ENCODE data around the gene KNOP1. TPM values are rescaled to one million over a fixed set of nuclear protein-coding genes. Genes with fewer than 3 reads are reported as not detected.

KNOP1 gene
- polyA plus RNA-seq, 1 donor = 39.1 TPM

Other genes starting within 250 kb of the KNOP1 start
- 69.7 TPM for gene GDE1, start 196.1 kb downstream of the KNOP1 start, polyA plus RNA-seq (ENCODE audit: insufficient read length)
- gene CCP110, start 194.3 kb downstream of the KNOP1 start, polyA plus RNA-seq (ENCODE audit: insufficient read length) = 40.6 TPM
- 68.2 TPM for gene VPS35L, start 162.5 kb downstream of the KNOP1 start, polyA plus RNA-seq (ENCODE audit: insufficient read length)
- gene IQCK, start within 50 bp of the KNOP1 start, polyA plus RNA-seq (ENCODE audit: insufficient read length) = 44.7 TPM
- 106 TPM for gene GPRC5B, start 166.6 kb upstream of the KNOP1 start, polyA plus RNA-seq (ENCODE audit: insufficient read length)